Hematopoietic multipotent progenitor cell treated with erythropoietin and hydrocortisone succinate and interleukin-3 and kit ligand, for 6 days (in vitro differentiated cells): ENCODE results near the gene ITGB8.
"Not testable (repeated sequence)": the region's sequence is repeated elsewhere in the genome, so short reads cannot be mapped to it uniquely, and the experiment has no call there.

ENCODE experiments used
- DNase-seq: peaks from one replicate; pipeline ENCODE4 v3.0.0-alpha.2; 2015

Gene ITGB8

DNA sequence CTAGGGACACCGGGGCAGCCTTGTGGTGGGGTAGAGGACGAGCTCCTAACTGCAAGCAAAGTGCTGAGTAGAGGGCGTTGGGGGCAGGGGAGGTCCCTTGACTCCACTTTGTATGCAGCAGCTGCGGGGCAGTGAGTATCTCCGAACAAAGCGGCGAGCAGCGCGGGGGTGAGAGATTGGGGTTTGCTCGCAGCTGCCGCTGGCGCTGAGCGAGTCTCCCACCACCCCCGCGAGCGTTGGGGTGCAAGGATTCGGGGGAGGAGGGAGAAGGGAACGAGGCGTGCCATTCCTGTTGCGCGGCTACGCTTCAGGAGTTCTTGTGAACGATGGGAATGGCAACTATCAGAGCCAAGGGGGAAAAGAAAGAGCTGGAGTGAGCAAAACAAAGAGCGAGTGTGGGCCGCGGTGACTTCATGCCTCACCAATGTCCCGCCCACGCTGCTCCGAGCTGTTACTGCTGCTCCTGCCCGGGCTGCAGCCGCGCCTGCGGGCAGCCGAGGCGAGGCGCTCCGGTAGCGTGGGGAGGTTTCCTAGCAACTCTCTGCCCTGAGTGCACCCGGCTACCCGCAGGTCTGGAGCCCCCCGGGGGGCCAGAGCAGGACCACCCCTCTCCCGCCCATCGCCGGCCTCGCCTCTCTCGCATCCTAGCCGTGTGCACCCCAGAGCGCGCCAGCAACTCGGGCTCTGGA lies at the start of gene ITGB8:
TSS of gene ITGB8 (plus strand) at position 662 of the 689 bp plus-strand sequence. CDS start 907 bp downstream, outside the sequence.
- peak; percentile 77 for DNase-seq

DNA sequence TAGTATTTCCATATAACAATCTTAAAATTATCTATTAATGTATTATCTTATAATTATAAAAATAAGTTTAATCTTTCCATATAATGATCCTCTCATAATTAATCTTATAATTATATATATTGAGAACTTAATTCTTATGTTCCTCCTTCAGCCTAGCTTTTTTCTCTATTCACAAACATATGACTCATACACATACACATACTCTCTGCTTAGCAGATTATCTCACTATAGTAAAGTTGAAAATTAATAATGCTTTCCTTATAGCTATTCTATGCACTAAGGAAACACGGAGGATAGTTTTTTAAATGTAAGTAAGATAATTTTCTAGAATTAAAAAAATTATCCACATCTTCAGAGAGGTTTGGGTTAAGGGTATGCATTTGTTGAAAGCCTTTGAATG lies 47.7 kb upstream of the ITGB8 start:
- no peak for DNase-seq

- DNase-seq, result no peak
Measured at GRCh38 chr7:20283385-20283784, 47.3 kb upstream of the ITGB8 start.

DNA sequence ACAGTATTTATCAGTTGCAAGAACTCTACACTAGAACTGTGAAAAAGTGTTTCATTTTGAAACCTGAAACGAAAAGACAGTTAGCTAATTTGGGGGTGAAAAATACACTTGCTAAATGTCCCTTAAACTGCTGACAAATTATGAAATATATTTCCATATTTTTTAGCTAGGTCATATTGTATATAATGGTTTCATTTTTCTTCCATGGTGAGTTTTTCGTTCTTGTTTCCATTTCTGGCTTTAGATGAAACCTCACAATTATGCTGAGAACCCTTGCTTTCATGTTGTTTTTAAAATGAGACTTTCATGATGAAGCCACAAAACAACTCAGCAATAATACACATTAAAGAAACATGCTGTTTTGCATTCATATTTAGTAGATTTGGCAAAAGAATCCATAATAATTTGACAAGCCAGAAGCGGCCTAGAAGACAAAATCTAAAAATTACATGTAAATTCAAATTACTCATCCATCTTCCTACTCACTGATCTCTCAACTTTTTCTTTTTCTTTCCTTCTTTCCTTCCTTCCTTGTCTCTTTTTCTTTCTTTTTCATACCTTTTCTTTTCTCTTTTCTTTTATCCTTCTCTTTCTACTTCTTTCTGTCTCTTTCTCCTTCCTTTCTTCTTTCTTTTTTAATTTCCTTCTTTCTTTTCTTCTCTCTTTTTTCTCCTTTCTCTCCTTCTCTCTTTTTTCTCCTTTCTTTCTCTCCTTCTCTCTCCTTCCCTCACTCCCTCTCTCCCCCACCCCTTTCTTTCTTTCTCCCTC lies 46.5 kb upstream of the ITGB8 start:
- no peak for DNase-seq

DNA sequence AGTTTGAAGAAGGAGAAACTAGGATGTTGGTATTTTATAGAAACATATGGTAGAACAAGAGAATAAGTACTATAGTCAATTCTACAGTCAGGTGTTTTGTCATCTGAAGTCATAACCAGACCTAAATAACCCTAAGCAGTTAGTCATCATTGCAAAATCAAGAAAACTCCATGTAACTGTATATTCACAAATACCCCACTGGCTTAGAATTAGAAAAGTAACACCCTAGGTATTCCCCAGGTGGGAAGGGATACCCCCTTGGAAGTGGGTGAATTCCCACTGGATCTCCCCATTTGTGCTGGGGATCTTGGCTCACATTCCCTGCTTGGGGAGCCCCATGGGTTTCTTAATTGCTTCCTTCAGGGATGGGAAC lies 45.9 kb upstream of the ITGB8 start:
- DNase-seq, result no peak

- no peak for DNase-seq
Measured at GRCh38 chr7:20287317-20287716, 43.4 kb upstream of the ITGB8 start.

DNA sequence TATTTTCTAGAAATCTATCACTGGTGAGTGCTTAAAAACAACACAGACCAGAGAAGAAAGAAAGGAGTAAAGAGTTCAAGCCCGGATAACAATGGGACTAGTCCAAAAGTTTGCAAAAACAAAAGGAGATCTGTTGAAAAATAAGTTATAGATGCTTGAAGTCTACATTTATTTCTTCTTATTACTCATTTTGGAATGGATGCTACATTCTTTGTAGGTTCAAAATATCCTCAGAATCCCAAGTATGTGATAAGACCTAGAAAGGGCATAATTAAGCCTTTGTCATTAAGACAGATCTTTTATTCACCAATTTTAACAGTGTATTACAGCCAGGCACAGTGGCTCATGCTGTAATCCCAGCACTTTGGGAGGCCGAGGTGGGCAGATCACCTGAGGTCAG lies 42.7 kb upstream of the ITGB8 start:
- no peak for DNase-seq

GRCh38 chr7:20290505-20291111 lies 40.1 kb upstream of the ITGB8 start:
- DNase-seq, result no peak

GRCh38 chr7:20293336-20293735 lies 37.4 kb upstream of the ITGB8 start:
- DNase-seq, result no peak

DNA sequence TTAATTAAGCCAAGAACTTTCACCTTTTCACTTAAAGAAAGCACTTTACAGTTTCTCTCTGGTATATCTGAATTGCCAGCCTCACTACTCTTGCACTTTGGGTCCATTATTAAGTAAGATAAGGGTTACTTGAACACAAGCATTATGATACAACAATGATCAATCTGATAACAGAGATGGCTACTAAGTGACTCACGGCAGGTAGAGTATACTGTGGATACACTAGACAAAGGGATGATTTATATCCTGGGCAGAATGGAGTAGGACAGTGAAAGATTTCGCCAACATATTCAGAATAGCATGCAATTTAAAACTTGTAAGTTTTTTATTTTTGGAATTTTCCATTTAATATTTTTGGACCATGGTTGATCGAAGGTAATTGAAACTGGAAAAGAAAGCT lies 34.3 kb upstream of the ITGB8 start:
- DNase-seq, result no peak

- no peak for DNase-seq
Measured at GRCh38 chr7:20296901-20297300, 33.8 kb upstream of the ITGB8 start.

DNA sequence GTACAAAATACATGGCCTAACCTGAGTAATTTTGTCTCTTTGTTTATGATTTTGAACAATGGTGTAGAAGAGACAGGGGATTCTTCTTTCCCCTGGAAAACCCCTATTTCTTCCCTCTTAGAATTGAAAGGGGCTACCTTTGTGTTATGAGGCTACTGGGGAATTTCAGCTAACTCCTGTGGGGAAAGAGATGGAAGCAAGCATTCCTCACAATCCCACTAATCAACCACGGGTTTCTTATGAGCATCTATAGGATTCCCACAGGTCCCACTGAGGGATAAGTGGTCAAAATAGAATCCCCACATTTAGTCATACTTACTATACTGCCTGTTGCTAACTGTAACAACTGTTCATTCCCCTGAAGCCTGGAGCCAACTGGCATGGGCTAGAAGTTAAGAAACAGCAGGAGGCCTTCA lies 32.2 kb upstream of the ITGB8 start:
- no peak for DNase-seq

- DNase-seq, result no peak
Measured at GRCh38 chr7:20299145-20299544, 31.6 kb upstream of the ITGB8 start.

DNA sequence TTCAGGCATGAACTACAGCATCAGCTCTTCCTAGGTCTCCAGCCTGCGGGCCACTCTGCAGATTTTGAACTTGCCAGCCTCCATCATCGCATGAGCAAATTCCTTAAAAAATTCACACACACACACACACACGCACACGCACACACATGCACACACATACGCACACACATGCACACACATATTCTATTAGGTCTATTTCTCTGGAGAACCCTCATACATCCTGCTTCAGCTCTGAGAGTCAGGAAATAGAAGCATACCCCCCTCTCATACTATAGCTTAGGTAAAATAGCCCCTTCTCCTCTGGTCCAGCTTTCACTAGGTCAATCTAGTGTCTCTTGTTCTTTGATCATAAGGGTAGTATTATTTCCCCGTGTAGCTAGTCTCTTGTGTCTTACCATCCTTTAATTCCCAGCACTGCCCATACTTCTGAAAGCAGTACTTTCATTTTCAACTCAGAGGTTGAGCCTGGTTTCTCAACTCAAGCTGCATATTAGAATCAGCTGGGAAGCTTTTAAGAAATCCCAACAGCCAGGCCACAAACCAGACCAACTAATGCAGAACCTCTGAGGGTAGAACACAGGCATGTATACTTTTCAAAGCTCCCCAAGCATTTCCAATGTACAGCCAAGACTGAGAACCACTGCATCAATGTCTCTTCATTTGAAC lies 30.9 kb upstream of the ITGB8 start:
- peak; percentile 29 for DNase-seq

- peak; percentile 42 for DNase-seq
Measured at GRCh38 chr7:20301311-20301939, 29.3 kb upstream of the ITGB8 start.

GRCh38 chr7:20302300-20302699 lies 28.4 kb upstream of the ITGB8 start:
- not testable (repeated sequence) for DNase-seq

GRCh38 chr7:20302891-20303290 lies 27.8 kb upstream of the ITGB8 start:
- DNase-seq, result no peak

- DNase-seq, result no peak
Measured at GRCh38 chr7:20304366-20304765, 26.3 kb upstream of the ITGB8 start.

DNA sequence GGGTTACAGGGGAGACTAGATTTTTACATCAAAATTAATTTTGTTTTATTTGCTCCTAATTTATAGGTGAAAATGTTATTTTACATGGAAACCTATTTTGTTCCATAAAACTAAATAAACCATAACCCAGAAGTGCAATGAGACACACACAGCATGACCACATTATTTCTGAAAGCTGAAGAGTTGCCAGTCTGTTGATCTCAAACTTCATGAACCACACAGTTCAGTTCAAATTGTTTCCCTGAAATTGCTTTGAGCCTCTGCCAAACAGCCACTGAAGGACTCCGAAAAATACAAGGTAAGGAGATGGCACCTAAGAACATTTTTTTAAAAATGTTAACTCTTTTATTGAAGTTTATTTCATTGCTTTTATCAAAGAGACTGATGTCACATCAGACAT lies 25.0 kb upstream of the ITGB8 start:
- no peak for DNase-seq

DNA sequence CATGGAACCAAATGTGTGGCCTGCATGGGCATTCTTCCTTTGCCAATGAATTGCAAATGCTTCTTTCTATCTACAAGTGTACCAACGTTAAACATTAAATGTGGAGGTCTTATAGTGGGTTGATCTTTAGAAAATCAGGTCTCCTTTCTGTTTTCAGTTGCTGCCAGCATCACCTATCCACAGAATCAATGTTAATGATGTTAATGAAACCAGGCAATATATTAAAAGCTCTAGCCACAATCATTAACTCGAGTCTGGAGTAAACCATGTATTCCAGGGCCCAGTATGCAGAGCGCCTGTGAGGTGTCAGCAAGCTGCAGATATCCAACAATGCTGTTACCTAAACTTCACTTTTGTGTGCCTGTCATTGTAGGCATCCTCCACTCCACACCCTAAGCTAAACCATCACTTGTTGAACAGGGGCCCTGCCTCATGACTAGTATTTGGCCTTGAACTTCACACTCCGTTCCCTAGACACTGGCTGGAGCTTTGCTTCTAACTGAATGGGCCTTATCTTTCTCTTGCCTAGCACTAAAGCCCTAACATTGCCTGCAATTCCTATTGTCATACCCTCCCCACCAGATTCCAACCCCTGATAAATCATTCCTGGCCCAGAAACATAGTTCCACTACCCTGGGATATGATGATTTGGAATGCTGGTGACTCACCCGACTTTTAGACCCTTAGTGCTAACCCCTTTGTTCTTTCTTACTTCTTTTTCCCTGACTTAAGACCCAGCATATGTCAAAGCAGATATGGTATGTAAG lies 24.3 kb upstream of the ITGB8 start:
- DNase-seq, result no peak

GRCh38 chr7:20307119-20307518 lies 23.6 kb upstream of the ITGB8 start:
- no peak for DNase-seq

GRCh38 chr7:20307901-20308300 lies 22.8 kb upstream of the ITGB8 start:
- DNase-seq, result no peak
